GM23248 (cell line): ENCODE measurements around the gene KIAA0586. TPM values are rescaled to one million over a fixed set of nuclear protein-coding genes. Genes with fewer than 3 reads are reported as not detected.

Experiments used
- DNase-seq: peaks from one replicate; pipeline ENCODE4 v3.0.0-alpha.2; 2015
- H2AFZ ChIP-seq: fragments of 200-600 bp; sonication (generic); 2 replicates; pipeline ENCODE4 v1.6.1; 2016; ENCODE audit warnings: antibody characterized with exemption
- H3F3A ChIP-seq: fragments of 200-600 bp; sonication (generic); 2 replicates; pipeline ENCODE4 v1.6.1; 2016; ENCODE audit warnings: mild to moderate bottlenecking, antibody characterized with exemption, mixed run types; ENCODE audit not compliant: insufficient read depth
- H3K27ac ChIP-seq: fragments of 200-600 bp; sonication (generic); 2 replicates; pipeline ENCODE4 v1.5.1; 2016; ENCODE audit warnings: mild to moderate bottlenecking
- H3K27me3 ChIP-seq: fragments of 200-600 bp; sonication (generic); replicated peaks from 2 replicates; pipeline ENCODE4 v1.6.1; 2016; ENCODE audit warnings: mild to moderate bottlenecking; ENCODE audit not compliant: insufficient read depth
- H3K36me3 ChIP-seq: fragments of 200-600 bp; sonication (generic); 2 replicates; pipeline ENCODE4 v1.6.1; 2016; ENCODE audit warnings: low read depth, mild to moderate bottlenecking
- H3K4me1 ChIP-seq: fragments of 200-600 bp; sonication (generic); 2 replicates; pipeline ENCODE4 v1.6.1; 2016; ENCODE audit warnings: mild to moderate bottlenecking; ENCODE audit not compliant: insufficient read depth
- H3K4me2 ChIP-seq: fragments of 200-600 bp; sonication (generic); one replicate; pipeline ENCODE4 v1.6.1; 2016; ENCODE audit warnings: mild to moderate bottlenecking; ENCODE audit not compliant: unreplicated experiment
- H3K4me3 ChIP-seq: fragments of 200-600 bp; sonication (generic); 2 replicates; pipeline ENCODE4 v1.5.1; 2016; ENCODE audit warnings: mild to moderate bottlenecking
- H3K79me2 ChIP-seq: fragments of 200-600 bp; sonication (generic); 2 replicates; pipeline ENCODE4 v1.6.1; 2016; ENCODE audit warnings: mild to moderate bottlenecking; ENCODE audit not compliant: insufficient read depth
- H3K9ac ChIP-seq: fragments of 200-600 bp; sonication (generic); 2 replicates; pipeline ENCODE4 v1.6.1; 2016; ENCODE audit warnings: mild to moderate bottlenecking
- H3K9me2 ChIP-seq: fragments of 200-600 bp; sonication (generic); 2 replicates; pipeline ENCODE4 v1.6.1; 2016; ENCODE audit warnings: mixed run types, mild to moderate bottlenecking, moderate library complexity; ENCODE audit not compliant: insufficient read depth
- H3K9me3 ChIP-seq: fragments of 200-600 bp; sonication (generic); one replicate; pipeline ENCODE4 v1.6.1; 2017; ENCODE audit warnings: low read depth
- H4K20me1 ChIP-seq: fragments of 200-600 bp; sonication (generic); 2 replicates; pipeline ENCODE4 v1.6.0; 2016; ENCODE audit not compliant: insufficient read depth
- EZH2 ChIP-seq: fragments of 200-600 bp; sonication (generic); IDR thresholded peaks from 2 replicates; pipeline ENCODE4 v1.6.1; 2018; ENCODE audit warnings: antibody characterized with exemption, mild to moderate bottlenecking; ENCODE audit not compliant: insufficient read depth, poor library complexity, severe bottlenecking
- EZH2phosphoT487 ChIP-seq: fragments of 200-600 bp; sonication (generic); IDR thresholded peaks from 2 replicates; pipeline ENCODE4 v1.6.1; 2018; ENCODE audit warnings: antibody characterized with exemption, moderate library complexity, mild to moderate bottlenecking, low read depth; ENCODE audit not compliant: insufficient read depth
- WGBS, 2 experiments: methylation state at CpG; one replicate each; pipeline ENCODE4 v1.1.6; 2015 to 2017; ENCODE audit warnings: low lambda C conversion rate in 2 of 2, low coverage in 1 of 2; ENCODE audit errors: missing lambda C conversion rate in 2 of 2; 5-methylcytosine and 5-hydroxymethylcytosine counted together
- in situ Hi-C: fragments of 300-500 bp; cut with MboI; formaldehyde crosslinking; loops from 2 replicates; pipeline ENCODE4 v1.15.0; 2020
- polyA plus RNA-seq: library from polyadenylated mRNA; unstranded; fragments of >200 nt; fragmentation: Nextera tagmentation; extraction: Ambion mirVana; gene quantifications from 2 replicates; pipeline ENCODE4 v1.2.1, GENCODE V29; 2016
- total RNA-seq: library from RNA; depleted of rRNA; stranded (reverse); fragments of >200 nt; shearing (Covaris generic); gene quantifications from 2 replicates; pipeline ENCODE4 v1.2.3, GENCODE V29; 2014

KIAA0586 gene
- total and polyA plus RNA-seq, 2 experiments from 2014 or later = 10.5 to 16.8 TPM

- Histone ChIP-seq H3K27me3 (0 out of 2 replicates have a peak, but pooled peaks cover 7% of the 10 kb centered on the region), H3K79me2 (no peaks in the 10 kb centered on the region), H3K4me3 (no peak overlapping the region), H3K4me2 (no peak overlapping the region), H3K36me3 (no peaks in the 10 kb centered on the region), H2AFZ (no peak overlapping the region), H3K9ac (no peak overlapping the region), H3F3A (no peaks in the 10 kb centered on the region), H4K20me1 (no peaks in the 10 kb centered on the region), H3K9me2 (no peaks in the 10 kb centered on the region), H3K9me3 (no peaks in the 10 kb centered on the region), H3K27ac (no peak overlapping the region), H3K4me1 (no peaks in the 10 kb centered on the region)
- TF ChIP-seq EZH2phosphoT487 (no peak), EZH2 (no peak)
- 71 to 80% methylated on average over 4 of the region's 4 CpGs for WGBS, 2 experiments
- in situ Hi-C loops = no loop called here
- DNase-seq = no peak
Observed at GRCh38 chr14:58593977-58594376, 166.5 kb downstream of the KIAA0586 start.

- no peaks in the 10 kb centered on the region for H3K9me2 ChIP-seq
- DNase-seq = no peak
- H3K27ac ChIP-seq = no peak overlapping the region
- 70 to 76% methylated on average over 4 of the region's 4 CpGs for WGBS, 2 experiments
- no peak overlapping the region for H3K4me2 ChIP-seq
- no peaks in the 10 kb centered on the region for H3K36me3 ChIP-seq
- H3K27me3 ChIP-seq = 0 out of 2 replicates have a peak, but pooled peaks cover 7% of the 10 kb centered on the region
- TF ChIP-seq EZH2phosphoT487 (no peak), EZH2 (no peak)
- H4K20me1 ChIP-seq = no peaks in the 10 kb centered on the region
- no peak overlapping the region for H3K4me3 ChIP-seq
- no peaks in the 10 kb centered on the region for H3K4me1 ChIP-seq
- no peaks in the 10 kb centered on the region for H3K9me3 ChIP-seq
- no peaks in the 10 kb centered on the region for H3F3A ChIP-seq
- H3K79me2 ChIP-seq = no peaks in the 10 kb centered on the region
- H3K9ac ChIP-seq = no peak overlapping the region
- in situ Hi-C loops = no loop called here
- no peak overlapping the region for H2AFZ ChIP-seq
Observed at GRCh38 chr14:58597041-58597440, 169.5 kb downstream of the KIAA0586 start.

- in situ Hi-C loops = no loop called here
- no peak for DNase-seq
- Histone ChIP-seq H4K20me1 (no peaks in the 10 kb centered on the region), H3K4me3 (no peak overlapping the region), H3K4me1 (no peaks in the 10 kb centered on the region), H3K9ac (no peak overlapping the region), H3K36me3 (no peaks in the 10 kb centered on the region), H3K9me3 (no peaks in the 10 kb centered on the region), H3K9me2 (no peaks in the 10 kb centered on the region), H3K27ac (no peak overlapping the region), H3K4me2 (no peak overlapping the region), H3K79me2 (no peaks in the 10 kb centered on the region), H2AFZ (no peak overlapping the region), H3F3A (no peaks in the 10 kb centered on the region), H3K27me3 (0 out of 2 replicates have a peak, but pooled peaks cover 7% of the 10 kb centered on the region)
- no peak for TF ChIP-seq EZH2
- no peak for TF ChIP-seq EZH2phosphoT487
- 63 to 70% methylated on average over 4 of the region's 4 CpGs for WGBS, 2 experiments
Observed at GRCh38 chr14:58598028-58598803, 170.7 kb downstream of the KIAA0586 start.

- H3K4me2 ChIP-seq = no peak overlapping the region
- H3F3A ChIP-seq = no peaks in the 10 kb centered on the region
- H3K4me3 ChIP-seq = no peak overlapping the region
- H3K36me3 ChIP-seq = no peaks in the 10 kb centered on the region
- no peak overlapping the region for H3K27ac ChIP-seq
- H3K27me3 ChIP-seq = 0 out of 2 replicates have a peak, but pooled peaks cover 7% of the 10 kb centered on the region
- no peak overlapping the region for H2AFZ ChIP-seq
- DNase-seq = no peak
- in situ Hi-C loops = no loop called here
- WGBS, 2 experiments = 83 to 84% methylated on average over 11 of the region's 11 CpGs
- H3K9ac ChIP-seq = no peak overlapping the region
- H3K4me1 ChIP-seq = no peaks in the 10 kb centered on the region
- H3K9me2 ChIP-seq = no peaks in the 10 kb centered on the region
- H3K79me2 ChIP-seq = no peaks in the 10 kb centered on the region
- no peaks in the 10 kb centered on the region for H3K9me3 ChIP-seq
- H4K20me1 ChIP-seq = no peaks in the 10 kb centered on the region
- TF ChIP-seq EZH2phosphoT487 = no peak
- TF ChIP-seq EZH2 = no peak
Observed at GRCh38 chr14:58598804-58599525, 171.4 kb downstream of the KIAA0586 start.
